GM21447 (cell line): ENCODE data around the gene MTG1.

Experiments used
- ATAC-seq: cut with Tn5 transposase; IDR thresholded peaks from one replicate; pipeline ENCODE4 v1.9.1; 2021; ENCODE audit not compliant: unreplicated experiment

The MTG1 gene

GRCh38 chr10:133445751-133446708 lies 52.1 kb downstream of the MTG1 start:
- ATAC-seq: no peak

- ATAC-seq: no peak
Measured at GRCh38 chr10:133446979-133447378, 53.0 kb downstream of the MTG1 start.

GRCh38 chr10:133448120-133448519 lies 54.2 kb downstream of the MTG1 start:
- no peak for ATAC-seq

GRCh38 chr10:133451346-133451745 lies 57.4 kb downstream of the MTG1 start:
- no peak for ATAC-seq

- ATAC-seq: no peak
Measured at GRCh38 chr10:133452453-133452852, 58.5 kb downstream of the MTG1 start.

- no peak for ATAC-seq
Measured at GRCh38 chr10:133453516-133454203, 59.7 kb downstream of the MTG1 start, which contains the start of gene SCART1. TSS of gene SCART1 (plus strand) at chr10:133453945. CDS start at chr10:133453998, 53 bp downstream.

- no peak for ATAC-seq
Measured at GRCh38 chr10:133454204-133454893, 60.4 kb downstream of the MTG1 start.

- ATAC-seq: no peak
Measured at GRCh38 chr10:133455196-133455595, 61.2 kb downstream of the MTG1 start.

GRCh38 chr10:133455611-133456031 lies 61.7 kb downstream of the MTG1 start:
- no peak for ATAC-seq

- ATAC-seq: no peak
Measured at GRCh38 chr10:133456041-133456951, 62.3 kb downstream of the MTG1 start.

GRCh38 chr10:133457100-133457841 lies 63.3 kb downstream of the MTG1 start:
- no peak for ATAC-seq

- no peak for ATAC-seq
Measured at GRCh38 chr10:133458021-133458709, 64.2 kb downstream of the MTG1 start.

GRCh38 chr10:133458710-133459453 lies 64.9 kb downstream of the MTG1 start:
- ATAC-seq: no peak

- no peak for ATAC-seq
Measured at GRCh38 chr10:133459454-133460207, 65.7 kb downstream of the MTG1 start.

- no peak for ATAC-seq
Measured at GRCh38 chr10:133460208-133460769, 66.3 kb downstream of the MTG1 start.

GRCh38 chr10:133461027-133461426 lies 67.1 kb downstream of the MTG1 start:
- ATAC-seq: no peak

GRCh38 chr10:133461841-133462240 lies 67.9 kb downstream of the MTG1 start:
- no peak for ATAC-seq
